Astrocyte (in vitro differentiated cells and primary cell): ENCODE measurements around the gene BBX. TPM values are rescaled to one million over a fixed set of nuclear protein-coding genes. Genes with fewer than 3 reads are reported as not detected.

ENCODE experiments used
- DNase-seq: peaks from one replicate; pipeline ENCODE4 v3.0.0-alpha.2; 2010; ENCODE audit warnings: low read depth
- FAIRE-seq: peaks from 2 replicates; lab custom pipeline; 2011; peaks lifted over from hg19 to GRCh38; lab: Jason Lieb, UNC
- H2AFZ ChIP-seq: 2 replicates; pipeline ENCODE4 v1.6.0; 2012; ENCODE audit warnings: low read depth, low read length, inconsistent platforms
- H3K27ac ChIP-seq: 2 replicates; pipeline ENCODE4 v1.5.1; 2011; ENCODE audit warnings: low read depth, low read length, inconsistent platforms
- H3K27me3 ChIP-seq: 2 replicates; pipeline ENCODE4 v1.6.0; 2011; ENCODE audit warnings: low read length, inconsistent platforms; ENCODE audit not compliant: insufficient read depth
- H3K36me3 ChIP-seq: 2 replicates; pipeline ENCODE4 v1.5.1; 2011; ENCODE audit warnings: low read length, inconsistent platforms; ENCODE audit not compliant: insufficient read depth
- H3K4me1 ChIP-seq: 2 replicates; pipeline ENCODE4 v1.5.1; 2011; ENCODE audit warnings: low read length, inconsistent platforms; ENCODE audit not compliant: insufficient read depth
- H3K4me2 ChIP-seq: 2 replicates; pipeline ENCODE4 v1.6.0; 2012; ENCODE audit warnings: low read length, inconsistent platforms
- H3K4me3 ChIP-seq: 2 replicates; pipeline ENCODE4 v1.5.1; 2011; ENCODE audit warnings: low read depth, mild to moderate bottlenecking, low read length, inconsistent platforms; ENCODE audit not compliant: insufficient read depth
- H3K79me2 ChIP-seq: 2 replicates; pipeline ENCODE4 v1.6.0; 2012; ENCODE audit warnings: mild to moderate bottlenecking, low read length, inconsistent platforms; ENCODE audit not compliant: insufficient read depth
- H3K9ac ChIP-seq: 2 replicates; pipeline ENCODE4 v1.6.0; 2012; ENCODE audit warnings: mild to moderate bottlenecking, low read length, inconsistent platforms
- H3K9me3 ChIP-seq: 2 replicates; pipeline ENCODE4 v1.5.1; 2012; ENCODE audit warnings: low read depth, mild to moderate bottlenecking, low read length, inconsistent platforms; ENCODE audit not compliant: insufficient read depth
- H4K20me1 ChIP-seq: 2 replicates; pipeline ENCODE4 v1.6.0; 2012; ENCODE audit warnings: low read length, inconsistent platforms; ENCODE audit not compliant: insufficient read depth
- H3K27ac Mint-ChIP-seq: one replicate; pipeline ENCODE4 v1.8.0; 2021; ENCODE audit warnings: mild to moderate bottlenecking, mixed read lengths; ENCODE audit not compliant: unreplicated experiment
- H3K27me3 Mint-ChIP-seq: one replicate; pipeline ENCODE4 v1.8.0; 2021; ENCODE audit warnings: low read depth, mixed read lengths; ENCODE audit not compliant: unreplicated experiment
- H3K36me3 Mint-ChIP-seq: one replicate; pipeline ENCODE4 v1.8.0; 2021; ENCODE audit warnings: low read depth, mixed read lengths; ENCODE audit not compliant: unreplicated experiment
- H3K4me1 Mint-ChIP-seq: one replicate; pipeline ENCODE4 v1.8.0; 2021; ENCODE audit warnings: low read depth, mixed read lengths; ENCODE audit not compliant: unreplicated experiment
- H3K4me3 Mint-ChIP-seq: one replicate; pipeline ENCODE4 v1.8.0; 2021; ENCODE audit warnings: mild to moderate bottlenecking, moderate library complexity, mixed read lengths; ENCODE audit not compliant: unreplicated experiment
- H3K9me3 Mint-ChIP-seq: one replicate; pipeline ENCODE4 v1.8.0; 2021; ENCODE audit warnings: mild to moderate bottlenecking, mixed read lengths; ENCODE audit not compliant: unreplicated experiment
- CTCF ChIP-seq: IDR thresholded peaks from 2 replicates; pipeline ENCODE4 v1.5.1; 2011; ENCODE audit warnings: low read depth, mild to moderate bottlenecking, inconsistent platforms, low read length, moderate library complexity; ENCODE audit not compliant: insufficient read depth
- EZH2 ChIP-seq: IDR thresholded peaks from 2 replicates; pipeline ENCODE4 v1.6.1; 2012; ENCODE audit warnings: mild to moderate bottlenecking, low read length, inconsistent platforms; ENCODE audit not compliant: insufficient read depth
- total RNA-seq: library from RNA; stranded (reverse); gene quantifications from 2 replicates; pipeline ENCODE4 v1.2.1, GENCODE V29; 2021

Gene BBX
- total RNA-seq, 1 donor from 2014 or later = 91.6 TPM

GRCh38 chr3:107699682-107700081 is 176.9 kb downstream of the BBX start:
- TF ChIP-seq CTCF (no peak), EZH2 (no peak)
- no peaks in the 10 kb centered on the region for H3K4me1 ChIP-seq
- H2AFZ ChIP-seq = no peak overlapping the region
- FAIRE-seq (peak; percentile 34), DNase-seq (peak; percentile 44)
- Mint-ChIP-seq H3K27ac (peak overlapping the region; percentile 27), H3K27me3 (no peaks in the 10 kb centered on the region), H3K4me3 (no peak overlapping the region), H3K9me3 (peaks cover 2% of the 10 kb centered on the region), H3K4me1 (peaks cover 26% of the 10 kb centered on the region), H3K36me3 (no peaks in the 10 kb centered on the region)
- H3K4me3 ChIP-seq = no peak overlapping the region
- no peak overlapping the region for H3K27ac ChIP-seq
- H3K4me2 ChIP-seq = no peak overlapping the region
- H3K36me3 ChIP-seq = no peaks in the 10 kb centered on the region
- no peaks in the 10 kb centered on the region for H3K27me3 ChIP-seq
- no peaks in the 10 kb centered on the region for H3K9me3 ChIP-seq
- no peaks in the 10 kb centered on the region for H3K79me2 ChIP-seq
- H4K20me1 ChIP-seq = peaks cover 28% of the 10 kb centered on the region
- H3K9ac ChIP-seq = no peak overlapping the region

GRCh38 chr3:107701299-107701698 is 178.5 kb downstream of the BBX start:
- no peaks in the 10 kb centered on the region for H3K36me3 Mint-ChIP-seq
- Histone ChIP-seq H3K4me3 (no peak overlapping the region), H3K4me2 (no peak overlapping the region), H2AFZ (no peak overlapping the region), H3K27me3 (no peaks in the 10 kb centered on the region), H3K36me3 (no peaks in the 10 kb centered on the region), H3K9me3 (no peaks in the 10 kb centered on the region), H3K79me2 (no peaks in the 10 kb centered on the region), H3K4me1 (no peaks in the 10 kb centered on the region), H3K27ac (no peak overlapping the region), H3K9ac (no peak overlapping the region), H4K20me1 (peaks cover 38% of the 10 kb centered on the region)
- H3K27me3 Mint-ChIP-seq = no peaks in the 10 kb centered on the region
- FAIRE-seq (no peak), DNase-seq (no peak)
- no peak overlapping the region for H3K27ac Mint-ChIP-seq
- peaks cover 2% of the 10 kb centered on the region for H3K9me3 Mint-ChIP-seq
- H3K4me3 Mint-ChIP-seq = no peak overlapping the region
- TF ChIP-seq EZH2 = no peak
- no peak for TF ChIP-seq CTCF
- H3K4me1 Mint-ChIP-seq = peaks cover 32% of the 10 kb centered on the region

- no peak for FAIRE-seq
- H3K27me3 ChIP-seq = no peaks in the 10 kb centered on the region
- H3K27ac ChIP-seq = no peak overlapping the region
- H3K4me3 Mint-ChIP-seq = no peak overlapping the region
- H3K4me1 ChIP-seq = no peaks in the 10 kb centered on the region
- DNase-seq = peak; percentile 52
- H3K4me3 ChIP-seq = no peak overlapping the region
- H3K27ac Mint-ChIP-seq = peak overlapping the region; percentile 13
- H3K36me3 ChIP-seq = no peaks in the 10 kb centered on the region
- H2AFZ ChIP-seq = no peak overlapping the region
- peaks cover 2% of the 10 kb centered on the region for H3K9me3 Mint-ChIP-seq
- H3K9ac ChIP-seq = no peak overlapping the region
- peaks cover 31% of the 10 kb centered on the region for H4K20me1 ChIP-seq
- no peaks in the 10 kb centered on the region for H3K27me3 Mint-ChIP-seq
- H3K36me3 Mint-ChIP-seq = no peaks in the 10 kb centered on the region
- no peaks in the 10 kb centered on the region for H3K9me3 ChIP-seq
- TF ChIP-seq CTCF (no peak), EZH2 (no peak)
- no peak overlapping the region for H3K4me2 ChIP-seq
- peaks cover 24% of the 10 kb centered on the region for H3K4me1 Mint-ChIP-seq
- no peaks in the 10 kb centered on the region for H3K79me2 ChIP-seq
These were observed 181.7 kb downstream of the BBX start for GRCh38 chr3:107704477-107704876.
